Panc1 (cell line): ENCODE measurements around the gene UST. TPM values are rescaled to one million over a fixed set of nuclear protein-coding genes. Genes with fewer than 3 reads are reported as not detected.

Source experiments
- ATAC-seq: fragments of 200-7000 bp; cut with Tn5 transposase; 2 replicates; pipeline ENCODE4 v1.9.1; 2020; ENCODE audit warnings: mild to moderate bottlenecking, moderate library complexity
- BruUV-seq: library from RNA; stranded (reverse); fragments of 400-500 nt; replicated peaks from 2 replicates; lab custom pipeline; 2021; lab: Mats Ljungman, UMichigan
- CTCF ChIA-PET: fragments of 300-600 bp; sonication (Branson Sonifier 250); formaldehyde crosslinking; loops from one replicate; lab custom pipeline; 2022; ENCODE audit warnings: antibody characterized with exemption; lab: Charles Lee
- POLR2A ChIA-PET: fragments of 300-600 bp; sonication (Branson Sonifier 250); formaldehyde crosslinking; loops from one replicate; lab custom pipeline; 2022; ENCODE audit warnings: antibody characterized with exemption; lab: Charles Lee
- DNase-seq: peaks from one replicate; pipeline ENCODE4 v3.0.0-alpha.2; 2010; ENCODE audit warnings: low read depth, low spot score
- H3K27ac ChIP-seq: 2 replicates; pipeline ENCODE4 v1.5.1; 2011; ENCODE audit warnings: mild to moderate bottlenecking, low read length, inconsistent platforms
- H3K27me3 ChIP-seq: fragments of 200-500 bp; sonication (Bioruptor generic); 2 replicates; pipeline ENCODE4 v1.6.0; 2014; ENCODE audit warnings: low read length, inconsistent platforms; ENCODE audit not compliant: control insufficient read depth, insufficient read depth
- H3K36me3 ChIP-seq: fragments of 200-500 bp; sonication (Bioruptor generic); 2 replicates; pipeline ENCODE4 v1.5.1; 2014; ENCODE audit warnings: inconsistent platforms, mild to moderate bottlenecking, low read length, moderate library complexity; ENCODE audit not compliant: control insufficient read depth, insufficient read depth
- H3K4me1 ChIP-seq: 2 replicates; pipeline ENCODE4 v1.5.1; 2011; ENCODE audit warnings: inconsistent platforms, mild to moderate bottlenecking, low read length, moderate library complexity; ENCODE audit not compliant: control insufficient read depth, insufficient read depth
- H3K4me3 ChIP-seq, 2 experiments: 2 replicates each; pipeline ENCODE4 v1.5.1; 2011 to 2012; ENCODE audit warnings: low read depth in 2 of 2, low read length in 2 of 2, mild to moderate bottlenecking in 2 of 2, inconsistent platforms in 1 of 2, moderate library complexity in 1 of 2
- H3K9me3 ChIP-seq: fragments of 200-500 bp; sonication (Bioruptor generic); 2 replicates; pipeline ENCODE4 v1.5.1; 2014; ENCODE audit warnings: low read depth, mild to moderate bottlenecking, inconsistent platforms, low read length, moderate library complexity; ENCODE audit not compliant: control insufficient read depth, insufficient read depth
- CTCF ChIP-seq: fragments of 450-650 bp; IDR thresholded peaks from 2 replicates; pipeline ENCODE4 v1.5.1; 2017; ENCODE audit warnings: mild to moderate bottlenecking
- POLR2AphosphoS5 ChIP-seq: IDR thresholded peaks from 2 replicates; pipeline ENCODE4 v1.6.1; 2012; ENCODE audit warnings: mild to moderate bottlenecking, low read depth, low read length, moderate library complexity
- REST ChIP-seq, 2 experiments: IDR thresholded peaks; 2 replicates each; pipeline ENCODE4 v1.6.1; 2011 to 2012; ENCODE audit warnings: low read depth in 2 of 2, control low read depth in 1 of 2, low read length in 1 of 2, mild to moderate bottlenecking in 1 of 2, moderate library complexity in 1 of 2; ENCODE audit not compliant: insufficient read depth in 1 of 2
- SIN3A ChIP-seq: IDR thresholded peaks from 2 replicates; pipeline ENCODE4 v1.6.1; 2012; ENCODE audit warnings: low read depth, mild to moderate bottlenecking, low read length, moderate library complexity, borderline replicate concordance; ENCODE audit not compliant: insufficient read depth
- TCF7L2 ChIP-seq: IDR thresholded peaks from 2 replicates; pipeline ENCODE4 v1.6.1; 2011; ENCODE audit warnings: mild to moderate bottlenecking, low read depth, low read length, inconsistent platforms
- in situ Hi-C: cut with HindIII; loops from 2 replicates; pipeline ENCODE4 v1.10.0; 2016; ENCODE audit warnings: low sequenced_read_pairs, low pct_unique_long_range_greater_than_20kb
- intact Hi-C: fragments of 100-400 bp; cut with micrococcal nuclease; formaldehyde crosslinking; loops from one replicate; pipeline ENCODE4 v1.10.0; 2022; ENCODE audit not compliant: unreplicated experiment
- total RNA-seq: library from RNA; stranded (reverse); gene quantifications from one replicate; pipeline ENCODE4 v1.2.1, GENCODE V29; 2021; ENCODE audit not compliant: unreplicated experiment

UST gene
- total RNA-seq, 1 experiment from 2014 or later, result 0.15 TPM

- CTCF ChIA-PET, result no interaction called here
Measured at GRCh38 chr6:148996815-148997214, 250.0 kb downstream of the UST start.

GRCh38 chr6:148997865-148998264 lies 251.0 kb downstream of the UST start:
- no peak for ATAC-seq
- H3K27me3 ChIP-seq, result peaks cover 2% of the 10 kb centered on the region; the same call in 1 of the 2 replicates
- no peaks in the 10 kb centered on the region for H3K4me1 ChIP-seq
- no TSS peak for BruUV-seq
- ChIA-PET CTCF (interaction anchor here (0.6 kb wide), 2 partner anchors 327 to 597 kb away, joined by 3 to 4 read pairs; no protein-coding TSS in a partner anchor), POLR2A (no interaction called here)
- no peak for DNase-seq
- no peak for TF ChIP-seq CTCF
- no peak for TF ChIP-seq SIN3A
- TF ChIP-seq POLR2AphosphoS5, result no peak
- no peak for TF ChIP-seq TCF7L2
- intact Hi-C loops, result no loop called here
- no peak overlapping the region for H3K27ac ChIP-seq
- in situ Hi-C loops, result no loop called here
- H3K4me3 ChIP-seq, result no peak overlapping the region
- no peaks in the 10 kb centered on the region; the same call in 1 of the 2 replicates for H3K9me3 ChIP-seq
- no peaks in the 10 kb centered on the region for H3K36me3 ChIP-seq

More at GRCh38 chr6:148996815-148997214, 250.0 kb downstream of the UST start:
- DNase-seq (no peak), ATAC-seq (no peak)
- Histone ChIP-seq H3K36me3 (no peaks in the 10 kb centered on the region), H3K27me3 (peaks cover 2% of the 10 kb centered on the region; the same call in 1 of the 2 replicates), H3K4me1 (no peaks in the 10 kb centered on the region), H3K4me3 (no peak overlapping the region), H3K9me3 (no peaks in the 10 kb centered on the region; the same call in 1 of the 2 replicates), H3K27ac (no peak overlapping the region)
- in situ Hi-C loops, result no loop called here
- no peak for TF ChIP-seq TCF7L2
- POLR2A ChIA-PET, result no interaction called here
- no TSS peak for BruUV-seq
- intact Hi-C loops, result no loop called here

GRCh38 chr6:148998704-148999103 lies 251.9 kb downstream of the UST start:
- no peaks in the 10 kb centered on the region for H3K4me1 ChIP-seq
- no peak overlapping the region for H3K4me3 ChIP-seq
- POLR2A ChIA-PET, result no interaction called here
- H3K27me3 ChIP-seq, result no peaks in the 10 kb centered on the region; the same call in 1 of the 2 replicates
- in situ Hi-C loops (no loop called here), intact Hi-C loops (no loop called here)
- H3K27ac ChIP-seq, result no peak overlapping the region
- DNase-seq, result no peak
- CTCF ChIA-PET, result no interaction called here
- H3K36me3 ChIP-seq, result no peaks in the 10 kb centered on the region
- BruUV-seq, result no TSS peak
- ATAC-seq, result no peak
- H3K9me3 ChIP-seq, result no peaks in the 10 kb centered on the region; the same call in 1 of the 2 replicates
- TF ChIP-seq TCF7L2 (no peak), REST (IDR thresholded peaks at IDR 0.05; ENCODE audit: insufficient read depth in 1 of 2, low read depth in 2 of 2, low read length in 1 of 2) (no peak), CTCF (no peak), POLR2AphosphoS5 (no peak), SIN3A (no peak)
